Calu3 (cell line): ENCODE measurements around the gene KBTBD13. TPM values are rescaled to one million over a fixed set of nuclear protein-coding genes. Genes with fewer than 3 reads are reported as not detected.

Experiments
- BruUV-seq: library from RNA; stranded (reverse); fragments of 400-500 nt; replicated peaks from 2 replicates; lab custom pipeline; 2021; lab: Mats Ljungman, UMichigan
- CTCF ChIA-PET: fragments of 300-600 bp; sonication (Branson Sonifier 250); formaldehyde crosslinking; loops from one replicate; lab custom pipeline; 2022; ENCODE audit warnings: antibody characterized with exemption; lab: Charles Lee
- DNase-seq: peaks from one replicate; pipeline ENCODE4 v3.0.0; 2022
- H3K27ac Mint-ChIP-seq: one replicate; pipeline ENCODE4 v1.8.0; 2022; ENCODE audit warnings: mixed read lengths; ENCODE audit not compliant: unreplicated experiment
- H3K27me3 Mint-ChIP-seq: one replicate; pipeline ENCODE4 v1.8.0; 2022; ENCODE audit warnings: mixed read lengths; ENCODE audit not compliant: unreplicated experiment
- H3K36me3 Mint-ChIP-seq: one replicate; pipeline ENCODE4 v1.8.0; 2022; ENCODE audit warnings: mild to moderate bottlenecking, moderate library complexity, mixed read lengths; ENCODE audit not compliant: insufficient read depth, unreplicated experiment
- H3K4me1 Mint-ChIP-seq: one replicate; pipeline ENCODE4 v1.8.0; 2022; ENCODE audit warnings: mild to moderate bottlenecking, low read depth, mixed read lengths; ENCODE audit not compliant: unreplicated experiment
- H3K4me3 Mint-ChIP-seq: one replicate; pipeline ENCODE4 v1.8.0; 2022; ENCODE audit warnings: mild to moderate bottlenecking, low read depth, moderate library complexity, mixed read lengths; ENCODE audit not compliant: unreplicated experiment
- H3K9me3 Mint-ChIP-seq: one replicate; pipeline ENCODE4 v1.8.0; 2022; ENCODE audit warnings: low read depth, mixed read lengths; ENCODE audit not compliant: unreplicated experiment
- intact Hi-C: fragments of 100-400 bp; cut with micrococcal nuclease; formaldehyde crosslinking; loops from one replicate; pipeline ENCODE4 v1.10.0; 2022; ENCODE audit not compliant: unreplicated experiment
- total RNA-seq: library from RNA; stranded (reverse); gene quantifications from 2 replicates; pipeline ENCODE4 v1.2.3, GENCODE V29; 2022
- TF ChIP-seq, protein P1 (sequence below): fragments of 200-600 bp; IDR thresholded peaks from one replicate; pipeline ENCODE4 v1.8.0; 2022; ENCODE audit warnings: antibody characterized with exemption; ENCODE audit not compliant: unreplicated experiment

KBTBD13 gene
- total RNA-seq, 1 experiment from 2014 or later, result not detected

DNA sequence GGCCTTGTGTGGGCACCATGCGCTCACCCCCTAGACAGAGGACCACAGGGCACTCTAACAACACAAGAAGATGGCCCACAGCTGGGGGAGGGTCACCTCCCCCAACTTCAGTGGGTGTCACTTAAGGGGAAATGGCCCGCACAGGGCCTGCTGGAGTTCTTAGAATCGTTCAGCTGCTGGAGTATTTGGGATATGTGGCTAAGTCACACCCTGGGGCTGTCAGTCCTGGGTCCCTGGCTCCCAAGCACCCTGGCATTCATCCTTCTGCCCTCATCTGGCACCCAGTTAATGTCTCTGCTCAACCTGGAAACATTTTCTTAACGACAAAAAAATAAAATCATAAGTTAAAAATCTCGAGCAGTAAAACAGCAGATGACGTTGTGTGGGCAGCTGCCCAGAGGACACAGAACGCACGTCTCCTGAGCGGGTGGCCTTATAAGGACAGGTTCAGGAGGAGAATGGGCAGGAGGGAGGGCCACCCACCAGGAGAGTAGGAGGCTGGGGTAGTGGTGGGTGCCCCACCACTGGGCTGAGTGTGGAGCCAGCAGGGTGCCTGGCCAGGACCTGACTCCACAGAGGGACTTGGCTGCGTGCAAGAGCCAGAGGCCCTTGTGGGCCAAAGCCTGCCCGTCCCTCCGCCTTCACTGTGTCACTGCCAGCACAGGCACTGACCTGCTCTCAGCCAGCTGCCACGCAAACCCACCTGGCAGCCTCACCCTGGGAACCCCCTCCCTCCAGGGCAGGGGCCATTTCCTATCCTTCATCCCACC is 11.5 kb downstream of the KBTBD13 start:
- no peaks in the 10 kb centered on the region for H3K9me3 Mint-ChIP-seq
- intact Hi-C loops, result loop anchor here (2.0 kb wide), 1 partner anchor 33 kb away; no protein-coding TSS in a partner anchor
- no peak overlapping the region for H3K27ac Mint-ChIP-seq
- peaks cover 9% of the 10 kb centered on the region for H3K4me1 Mint-ChIP-seq
- CTCF ChIA-PET, result interaction anchor here (0.6 to 2.2 kb wide), 4 partner anchors 13 to 207 kb away, joined by 4 to 12 read pairs (median 8); no protein-coding TSS in a partner anchor
- H3K27me3 Mint-ChIP-seq, result peaks cover 28% of the 10 kb centered on the region
- TF ChIP-seq, protein P1, sequence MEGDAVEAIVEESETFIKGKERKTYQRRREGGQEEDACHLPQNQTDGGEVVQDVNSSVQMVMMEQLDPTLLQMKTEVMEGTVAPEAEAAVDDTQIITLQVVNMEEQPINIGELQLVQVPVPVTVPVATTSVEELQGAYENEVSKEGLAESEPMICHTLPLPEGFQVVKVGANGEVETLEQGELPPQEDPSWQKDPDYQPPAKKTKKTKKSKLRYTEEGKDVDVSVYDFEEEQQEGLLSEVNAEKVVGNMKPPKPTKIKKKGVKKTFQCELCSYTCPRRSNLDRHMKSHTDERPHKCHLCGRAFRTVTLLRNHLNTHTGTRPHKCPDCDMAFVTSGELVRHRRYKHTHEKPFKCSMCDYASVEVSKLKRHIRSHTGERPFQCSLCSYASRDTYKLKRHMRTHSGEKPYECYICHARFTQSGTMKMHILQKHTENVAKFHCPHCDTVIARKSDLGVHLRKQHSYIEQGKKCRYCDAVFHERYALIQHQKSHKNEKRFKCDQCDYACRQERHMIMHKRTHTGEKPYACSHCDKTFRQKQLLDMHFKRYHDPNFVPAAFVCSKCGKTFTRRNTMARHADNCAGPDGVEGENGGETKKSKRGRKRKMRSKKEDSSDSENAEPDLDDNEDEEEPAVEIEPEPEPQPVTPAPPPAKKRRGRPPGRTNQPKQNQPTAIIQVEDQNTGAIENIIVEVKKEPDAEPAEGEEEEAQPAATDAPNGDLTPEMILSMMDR, result no peak
- no peak for DNase-seq
- no peak overlapping the region for H3K4me3 Mint-ChIP-seq
- no peaks in the 10 kb centered on the region for H3K36me3 Mint-ChIP-seq
- BruUV-seq, result no TSS peak

DNA sequence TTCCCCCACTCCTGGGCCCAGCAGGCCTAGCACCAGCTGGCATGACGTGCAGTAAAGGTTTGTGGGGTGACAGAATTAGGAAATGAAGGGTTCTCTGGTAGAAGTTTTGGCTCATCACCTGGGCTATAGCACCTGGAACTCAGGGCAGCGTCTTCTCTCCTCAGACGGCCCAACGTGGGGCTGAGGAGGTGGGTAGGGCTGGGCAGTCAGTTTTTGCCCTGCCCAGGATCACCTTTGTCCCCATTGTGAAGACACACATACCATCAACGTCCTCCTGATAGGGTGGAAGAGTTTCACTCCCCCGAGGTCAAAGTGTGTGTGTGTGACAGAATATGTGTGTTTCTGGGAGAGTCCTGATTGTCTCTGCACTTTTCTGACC is 12.1 kb downstream of the KBTBD13 start:
- CTCF ChIA-PET, result interaction anchor here (1.3 kb wide), 1 partner anchor 34 kb away, joined by 3 read pairs; no protein-coding TSS in a partner anchor
- no peak overlapping the region for H3K27ac Mint-ChIP-seq
- no TSS peak for BruUV-seq
- intact Hi-C loops, result no loop called here
- H3K4me1 Mint-ChIP-seq, result peaks cover 8% of the 10 kb centered on the region
- TF ChIP-seq, protein P1, result no peak
- H3K4me3 Mint-ChIP-seq, result no peak overlapping the region
- peaks cover 23% of the 10 kb centered on the region for H3K27me3 Mint-ChIP-seq
- no peak for DNase-seq
- no peaks in the 10 kb centered on the region for H3K36me3 Mint-ChIP-seq
- H3K9me3 Mint-ChIP-seq, result no peaks in the 10 kb centered on the region

DNA sequence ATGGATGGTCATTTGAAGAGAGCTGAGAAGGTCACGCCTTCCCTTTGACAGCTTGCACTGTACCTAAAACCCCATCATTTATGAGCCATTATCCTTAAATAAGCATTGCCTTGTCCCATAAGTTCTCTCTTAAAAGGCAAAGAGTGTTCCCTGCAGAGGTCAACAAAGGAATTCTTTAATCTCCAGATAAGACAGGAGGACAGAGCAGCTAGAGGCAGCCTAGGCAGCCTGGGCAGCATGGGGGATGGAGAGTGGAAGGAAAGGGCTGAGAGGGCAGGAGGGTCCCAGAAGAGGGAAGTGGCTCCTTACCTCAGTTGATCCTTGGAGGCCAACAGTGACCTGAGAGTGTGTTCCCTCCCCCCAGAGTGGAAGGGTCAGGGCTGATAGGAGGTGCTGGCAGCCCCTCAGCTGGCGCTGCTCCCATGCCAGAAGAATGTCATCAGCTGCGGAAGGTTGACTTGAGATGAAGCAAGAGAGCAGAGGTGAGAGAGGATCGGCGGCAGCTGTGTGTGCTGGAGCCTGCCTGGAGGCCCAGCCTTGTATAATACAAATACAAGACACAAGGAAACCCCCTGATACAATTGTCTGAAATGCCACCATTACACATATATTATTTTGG is 12.8 kb downstream of the KBTBD13 start:
- TF ChIP-seq, protein P1, result no peak
- no peak for DNase-seq
- peaks cover 8% of the 10 kb centered on the region for H3K4me1 Mint-ChIP-seq
- H3K27ac Mint-ChIP-seq, result no peak overlapping the region
- peaks cover 16% of the 10 kb centered on the region for H3K27me3 Mint-ChIP-seq
- H3K9me3 Mint-ChIP-seq, result no peaks in the 10 kb centered on the region
- no TSS peak for BruUV-seq
- no peak overlapping the region for H3K4me3 Mint-ChIP-seq
- no peaks in the 10 kb centered on the region for H3K36me3 Mint-ChIP-seq
- CTCF ChIA-PET, result interaction anchor here (1.3 kb wide), 1 partner anchor 35 kb away, joined by 3 read pairs; no protein-coding TSS in a partner anchor
- intact Hi-C loops, result no loop called here

DNA sequence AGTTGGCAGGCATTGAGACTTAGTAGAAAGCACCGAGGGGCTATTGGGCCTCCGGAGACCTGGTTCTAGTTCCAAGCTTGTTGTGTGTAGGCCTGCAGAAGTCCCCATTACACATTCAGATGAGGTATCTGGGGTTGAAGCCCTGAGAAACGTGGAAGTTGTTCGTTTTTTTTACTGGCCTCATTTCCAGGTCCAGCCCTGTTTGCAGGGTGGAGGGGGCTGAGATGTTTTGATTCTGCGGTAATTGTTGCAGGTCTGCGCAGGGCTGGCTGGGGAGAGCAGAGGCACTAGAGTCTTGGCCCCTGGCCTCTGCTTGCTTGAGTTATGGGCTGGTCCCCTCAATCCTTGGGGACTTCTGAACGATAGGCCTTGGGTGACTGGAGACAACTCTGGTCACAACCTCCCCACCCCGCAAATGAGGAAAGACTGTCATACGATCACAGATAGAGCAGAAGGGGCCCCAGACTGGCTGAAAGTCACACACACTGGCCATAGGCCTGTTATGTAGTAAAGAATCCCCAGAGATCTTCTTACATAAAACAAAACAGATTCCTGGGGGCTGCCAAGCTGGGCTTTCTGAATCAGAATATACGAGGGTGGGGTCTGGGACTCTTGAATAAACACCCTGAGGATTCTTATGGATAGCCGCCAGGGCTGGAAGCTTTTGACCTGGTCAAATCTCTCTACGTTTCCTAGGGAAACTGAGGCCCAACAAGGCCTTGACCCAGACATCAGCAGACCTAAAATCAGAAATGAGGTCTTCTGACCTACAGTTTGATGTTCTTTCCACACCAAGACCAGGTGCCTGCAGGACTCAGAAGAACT is 15.6 kb downstream of the KBTBD13 start:
- Mint-ChIP-seq H3K9me3 (no peaks in the 10 kb centered on the region), H3K4me1 (peaks cover 8% of the 10 kb centered on the region), H3K36me3 (no peaks in the 10 kb centered on the region), H3K27ac (no peak overlapping the region), H3K27me3 (no peaks in the 10 kb centered on the region), H3K4me3 (no peak overlapping the region)
- CTCF ChIA-PET, result interaction anchor here (0.6 kb wide), 1 partner anchor 284 kb away, joined by 9 read pairs; no protein-coding TSS in a partner anchor
- TF ChIP-seq, protein P1, result no peak
- BruUV-seq, result no TSS peak
- no peak for DNase-seq
- intact Hi-C loops, result no loop called here
